ENCODE measurements around the gene NPC1. TPM values are rescaled to one million over a fixed set of nuclear protein-coding genes. Genes with fewer than 3 reads are reported as not detected.

NPC1 gene
- total and polyA plus RNA-seq, 2 of the 8 experiments (the other 6 are each of a cell fraction or from before 2014, with no cell fraction given) = 34.1 to 39.5 TPM

DNA sequence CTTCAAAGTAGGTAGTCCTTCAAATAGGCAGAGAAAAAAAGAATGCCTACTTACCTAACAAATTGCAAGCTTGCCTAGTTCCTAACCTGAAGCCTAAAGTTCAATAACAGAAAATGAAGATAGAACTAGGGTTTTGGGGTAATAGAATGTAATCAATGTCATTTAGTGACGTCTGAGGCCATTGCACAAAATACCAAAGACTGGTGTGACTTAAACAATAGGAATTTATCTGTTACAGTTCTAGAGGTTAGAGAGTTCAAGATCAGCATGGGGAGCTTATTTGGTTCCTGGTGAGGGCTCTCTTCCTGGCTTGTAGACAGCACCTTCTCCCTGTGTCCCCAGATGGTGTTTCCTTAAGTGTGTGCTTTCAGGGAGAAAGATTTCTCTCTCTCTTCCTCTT is 4.7 kb upstream of the NPC1 start (continued):
- TF ChIP-seq JUN (IDR thresholded peaks at IDR 0.05; ENCODE audit: low read depth, low read length) = no peak
- no peak for TF ChIP-seq BRCA1 (IDR thresholded peaks at IDR 0.05; ENCODE audit: low read depth, low read length)

Measured in H1 (cell line).